WI38 (cell line): ENCODE results near the gene SAMD5.

Experiments
- H3K4me3 ChIP-seq: 2 replicates; pipeline ENCODE4 v1.5.1; 2011; ENCODE audit warnings: low read depth, mild to moderate bottlenecking, control low read depth, low read length
- CTCF ChIP-seq: IDR thresholded peaks from 2 replicates; pipeline ENCODE4 v1.5.1; 2012; ENCODE audit warnings: low read depth, mild to moderate bottlenecking, control low read depth, low read length

The SAMD5 gene

GRCh38 chr6:147544420-147544819 is 35.9 kb downstream of the SAMD5 start:
- H3K4me3 ChIP-seq, result no peak overlapping the region
- no peak for TF ChIP-seq CTCF

GRCh38 chr6:147546501-147547368 is 38.2 kb downstream of the SAMD5 start:
- H3K4me3 ChIP-seq, result no peak overlapping the region
- TF ChIP-seq CTCF, result no peak

- no peak overlapping the region for H3K4me3 ChIP-seq
- no peak for TF ChIP-seq CTCF
Observed at GRCh38 chr6:147547369-147547902, 38.9 kb downstream of the SAMD5 start.

- no peak for TF ChIP-seq CTCF
- no peak overlapping the region for H3K4me3 ChIP-seq
Observed at GRCh38 chr6:147548921-147549475, 40.5 kb downstream of the SAMD5 start.

- H3K4me3 ChIP-seq, result no peak overlapping the region
- TF ChIP-seq CTCF, result no peak
Observed at GRCh38 chr6:147549531-147549930, 41.0 kb downstream of the SAMD5 start.

- TF ChIP-seq CTCF, result no peak
- H3K4me3 ChIP-seq, result no peak overlapping the region
Observed at GRCh38 chr6:147551976-147552375, 43.5 kb downstream of the SAMD5 start.

- TF ChIP-seq CTCF, result no peak
Observed at GRCh38 chr6:147553099-147553498, 44.6 kb downstream of the SAMD5 start.

More at GRCh38 chr6:147553099-147553498, 44.6 kb downstream of the SAMD5 start:
- H3K4me3 ChIP-seq, result no peak overlapping the region
